GM12892 (cell line): ENCODE results near the gene ASCL3.

Source experiments
- POLR2A ChIP-seq: IDR thresholded peaks from 2 replicates; pipeline ENCODE4 v1.6.1; 2011; ENCODE audit warnings: low read depth, low read length, control low read depth
- POLR2AphosphoS5 ChIP-seq: IDR thresholded peaks from 2 replicates; pipeline ENCODE4 v1.6.1; 2011; ENCODE audit warnings: low read depth, low read length, control low read depth

- TF ChIP-seq POLR2AphosphoS5 (no peak), POLR2A (no peak)
Measured at GRCh38 chr11:8934742-8935488, 7.9 kb downstream of the ASCL3 start.
